Subcutaneous adipose tissue (tissue), 4 donors: ENCODE results near the gene CPNE8. TPM values are rescaled to one million over a fixed set of nuclear protein-coding genes. Genes with fewer than 3 reads are reported as not detected.

Experiments
- total RNA-seq, 4 donors: library from RNA; depleted of rRNA; stranded (reverse); fragments of >200 nt; gene quantifications; one replicate each; pipeline ENCODE4 v1.1.0, GENCODE V29; 2016
- TF ChIP-seq, protein P1 (sequence below): fragments of 450-650 bp; IDR thresholded peaks from one replicate; pipeline ENCODE4 v1.5.1; 2016; ENCODE audit warnings: low read depth, mild to moderate bottlenecking, control low read depth, antibody characterized with exemption, moderate library complexity

CPNE8 gene
- total RNA-seq, 4 donors from 2014 or later = 26.4 to 44.7 (median 37.7) TPM

DNA sequence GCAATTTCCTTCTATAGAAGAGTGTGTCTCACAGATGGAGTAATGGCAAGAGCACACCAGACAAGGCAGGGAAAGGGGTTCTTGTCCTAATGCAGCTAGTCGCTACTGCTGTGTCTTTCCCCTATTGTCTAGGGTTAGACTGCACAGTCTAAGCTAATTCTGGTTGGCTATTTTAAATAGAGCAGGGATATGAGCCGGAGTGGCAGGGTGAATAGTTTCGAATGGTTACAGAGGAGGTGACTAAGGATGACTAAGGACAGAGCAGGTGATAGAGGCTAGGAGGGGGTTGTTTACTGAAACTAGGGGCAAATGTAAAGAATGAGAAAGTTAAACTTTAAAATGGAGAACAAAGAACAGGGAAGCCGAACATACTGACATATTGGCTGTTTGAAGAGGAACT, 25.6 kb upstream of the CPNE8 start:
- TF ChIP-seq, protein P1, sequence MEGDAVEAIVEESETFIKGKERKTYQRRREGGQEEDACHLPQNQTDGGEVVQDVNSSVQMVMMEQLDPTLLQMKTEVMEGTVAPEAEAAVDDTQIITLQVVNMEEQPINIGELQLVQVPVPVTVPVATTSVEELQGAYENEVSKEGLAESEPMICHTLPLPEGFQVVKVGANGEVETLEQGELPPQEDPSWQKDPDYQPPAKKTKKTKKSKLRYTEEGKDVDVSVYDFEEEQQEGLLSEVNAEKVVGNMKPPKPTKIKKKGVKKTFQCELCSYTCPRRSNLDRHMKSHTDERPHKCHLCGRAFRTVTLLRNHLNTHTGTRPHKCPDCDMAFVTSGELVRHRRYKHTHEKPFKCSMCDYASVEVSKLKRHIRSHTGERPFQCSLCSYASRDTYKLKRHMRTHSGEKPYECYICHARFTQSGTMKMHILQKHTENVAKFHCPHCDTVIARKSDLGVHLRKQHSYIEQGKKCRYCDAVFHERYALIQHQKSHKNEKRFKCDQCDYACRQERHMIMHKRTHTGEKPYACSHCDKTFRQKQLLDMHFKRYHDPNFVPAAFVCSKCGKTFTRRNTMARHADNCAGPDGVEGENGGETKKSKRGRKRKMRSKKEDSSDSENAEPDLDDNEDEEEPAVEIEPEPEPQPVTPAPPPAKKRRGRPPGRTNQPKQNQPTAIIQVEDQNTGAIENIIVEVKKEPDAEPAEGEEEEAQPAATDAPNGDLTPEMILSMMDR = no peak

DNA sequence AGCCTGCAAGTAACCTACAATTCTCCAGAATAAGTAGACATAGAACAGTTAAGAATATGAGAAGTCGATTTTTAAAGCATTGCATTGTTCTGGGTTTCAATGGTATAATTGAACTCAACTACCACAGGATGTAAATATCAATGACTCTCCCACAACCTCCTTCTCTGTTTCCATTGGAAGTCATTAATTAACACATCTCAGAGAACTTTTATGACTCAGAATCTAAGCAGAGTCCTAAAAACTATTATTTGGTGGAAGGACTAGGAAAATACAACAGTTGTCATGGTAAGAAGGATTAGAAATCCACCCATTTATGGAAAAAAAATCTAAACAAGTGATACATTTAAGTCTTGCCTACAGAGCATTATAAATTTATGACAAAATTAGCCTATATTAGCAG, 21.1 kb upstream of the CPNE8 start:
- TF ChIP-seq, protein P1 = no peak

DNA sequence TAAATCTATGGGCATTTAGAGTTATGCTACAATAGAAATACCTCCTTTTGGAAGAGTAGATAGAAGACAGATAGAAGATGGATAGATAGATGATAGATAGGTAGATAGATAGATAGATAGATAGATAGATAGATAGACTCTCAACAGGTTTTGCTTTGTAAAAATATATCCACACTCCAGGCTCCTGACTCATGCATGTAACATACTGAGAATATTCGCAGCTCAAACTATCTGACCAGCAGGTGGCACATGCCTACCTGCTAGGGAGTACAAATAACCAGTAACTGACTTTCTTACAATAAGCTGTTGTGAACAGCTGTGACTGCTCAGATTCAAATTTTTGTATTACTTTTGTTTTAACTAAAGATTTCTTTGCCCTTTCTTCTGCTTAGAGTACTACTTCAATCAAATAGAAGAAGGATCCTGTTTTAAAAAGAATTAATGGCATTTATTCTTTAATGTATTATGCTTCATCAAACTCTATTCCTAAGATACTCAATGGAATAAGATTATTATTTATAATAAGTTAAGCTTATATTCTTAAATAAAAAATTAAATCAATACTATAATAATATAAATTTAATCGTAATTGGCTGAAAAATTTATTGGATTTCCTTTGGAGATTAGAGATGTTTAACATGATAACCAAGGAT, 15.8 kb upstream of the CPNE8 start:
- TF ChIP-seq, protein P1 = no peak

DNA sequence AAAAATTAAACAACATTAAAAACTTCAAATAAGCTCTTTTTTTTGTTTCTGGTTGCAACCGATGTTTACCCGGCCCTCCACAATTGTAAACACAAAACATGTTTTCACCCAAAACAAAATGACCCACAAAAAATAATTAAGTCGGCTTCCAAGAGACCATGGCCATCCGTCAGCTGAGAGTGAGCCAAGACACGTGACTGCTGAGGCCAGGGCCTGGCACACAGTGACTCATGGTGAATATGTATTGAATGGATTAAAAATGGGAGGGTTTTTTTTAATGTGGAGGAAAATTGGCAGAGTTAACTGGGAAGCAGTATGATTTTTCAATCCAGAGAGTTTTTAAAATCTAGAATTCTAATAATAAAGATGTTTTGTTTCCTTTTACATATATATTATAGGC, 13.8 kb upstream of the CPNE8 start:
- TF ChIP-seq, protein P1 = no peak

DNA sequence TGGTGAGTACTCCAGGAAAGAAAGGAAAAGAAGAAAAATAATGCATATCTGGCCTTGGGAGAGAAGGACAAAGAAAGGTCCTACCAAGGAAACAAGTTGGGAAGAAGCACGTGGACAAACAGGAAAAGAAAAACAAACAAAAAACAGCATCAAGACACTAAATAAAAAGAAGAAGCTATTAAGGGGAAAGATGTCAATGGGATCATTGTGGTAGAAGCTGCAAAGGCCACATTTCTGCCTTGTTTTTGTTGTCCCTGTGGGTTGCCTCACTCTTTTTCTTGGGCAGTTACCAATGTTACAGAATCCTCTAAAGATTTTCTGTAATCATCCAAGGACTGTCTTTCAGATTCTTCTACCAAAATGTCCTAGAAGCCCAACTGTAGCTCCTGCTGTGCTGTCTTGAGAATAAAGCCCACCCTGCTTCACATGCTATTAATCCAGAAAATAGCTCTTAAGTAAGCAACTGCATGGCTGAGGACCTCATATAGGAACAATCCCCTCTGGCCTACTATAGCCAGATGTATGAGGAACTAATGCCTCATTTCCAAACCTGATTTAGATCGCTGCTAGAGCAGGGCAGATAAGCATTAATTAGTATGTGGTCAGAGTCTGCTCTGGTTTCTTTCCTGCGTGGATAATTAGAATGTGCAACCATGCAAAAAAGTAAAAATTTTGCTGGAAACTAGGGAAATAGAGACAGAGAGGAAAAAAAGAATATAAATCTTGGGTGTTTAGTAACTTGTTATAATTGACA, 10.2 kb upstream of the CPNE8 start:
- TF ChIP-seq, protein P1 = no peak

DNA sequence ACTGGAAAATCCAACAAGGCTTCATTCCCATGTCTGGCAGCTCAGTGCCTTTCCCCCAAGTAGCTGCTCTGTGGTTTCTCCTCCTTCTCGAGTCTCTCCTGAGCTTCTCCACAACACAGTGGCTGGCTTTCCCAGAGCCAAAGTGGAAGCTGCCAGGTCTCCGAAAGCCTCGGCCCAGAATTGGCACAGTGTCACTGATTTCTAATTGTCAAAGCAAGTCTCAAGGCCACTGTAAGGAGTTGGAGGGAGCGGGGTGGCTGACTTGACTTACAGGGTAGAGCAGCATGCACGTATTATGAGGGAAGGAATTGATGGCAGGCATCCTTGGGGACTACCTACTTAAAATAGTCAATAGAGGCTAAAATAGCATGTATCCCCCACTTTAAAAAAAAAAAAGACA, 6.7 kb upstream of the CPNE8 start:
- TF ChIP-seq, protein P1 = no peak

DNA sequence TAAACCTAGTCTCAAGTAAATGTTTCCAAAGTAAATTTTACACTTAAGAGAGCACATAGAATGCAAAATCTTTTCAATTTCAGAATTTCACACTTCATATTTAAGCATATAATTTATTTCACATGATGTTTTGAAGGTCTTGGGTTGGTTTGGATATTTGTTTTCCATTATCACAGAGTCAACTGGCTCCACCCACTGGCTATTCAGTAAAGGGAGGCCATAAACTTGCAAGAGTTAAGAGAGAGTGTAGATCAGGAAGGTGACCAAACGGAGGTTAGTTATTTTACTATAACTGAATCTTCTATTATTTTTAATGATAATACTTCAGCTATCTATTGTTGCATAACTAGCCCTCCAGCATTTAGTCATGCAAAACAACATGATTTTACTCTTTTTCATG, 6.2 kb upstream of the CPNE8 start:
- TF ChIP-seq, protein P1 = no peak
